ENCODE results near the gene ZMIZ1.

Gene ZMIZ1

DNA sequence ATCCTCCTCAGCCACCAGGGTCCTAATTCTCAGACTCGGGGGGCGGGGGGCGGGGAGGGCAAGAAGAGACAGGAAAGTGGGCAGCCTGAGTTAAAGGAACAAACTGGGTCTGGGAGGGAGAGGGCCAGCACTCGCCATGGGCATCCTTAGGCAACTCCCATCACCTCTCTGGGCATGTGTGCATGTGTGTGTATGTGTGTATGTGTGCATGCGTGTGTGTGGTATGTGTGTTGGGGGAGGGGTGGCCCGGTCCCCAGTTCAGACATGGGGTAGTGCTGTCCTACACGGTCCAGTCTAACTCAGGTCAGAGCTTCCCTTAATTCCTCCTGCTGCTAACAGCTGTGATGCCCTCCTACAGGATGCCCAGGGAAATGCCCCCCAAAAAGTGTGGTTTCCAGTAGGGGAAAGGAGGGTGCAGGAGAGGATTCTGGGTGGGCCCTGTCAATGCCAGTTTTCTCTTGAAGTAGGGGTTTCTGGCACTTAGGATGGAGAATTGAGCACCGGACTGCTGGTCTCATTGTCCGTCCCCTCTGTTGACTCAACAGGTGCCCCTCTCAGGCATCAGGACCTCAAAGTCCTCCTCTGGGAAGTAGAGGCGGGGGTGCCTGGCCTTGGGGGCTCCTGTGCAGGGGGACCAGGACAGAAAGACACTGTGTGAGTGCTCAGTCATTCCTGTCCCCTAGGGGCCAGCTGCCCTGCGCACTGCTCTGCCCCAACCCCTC is 15.1 kb upstream of the ZMIZ1 start:
- no peak for DNase-seq

DNA sequence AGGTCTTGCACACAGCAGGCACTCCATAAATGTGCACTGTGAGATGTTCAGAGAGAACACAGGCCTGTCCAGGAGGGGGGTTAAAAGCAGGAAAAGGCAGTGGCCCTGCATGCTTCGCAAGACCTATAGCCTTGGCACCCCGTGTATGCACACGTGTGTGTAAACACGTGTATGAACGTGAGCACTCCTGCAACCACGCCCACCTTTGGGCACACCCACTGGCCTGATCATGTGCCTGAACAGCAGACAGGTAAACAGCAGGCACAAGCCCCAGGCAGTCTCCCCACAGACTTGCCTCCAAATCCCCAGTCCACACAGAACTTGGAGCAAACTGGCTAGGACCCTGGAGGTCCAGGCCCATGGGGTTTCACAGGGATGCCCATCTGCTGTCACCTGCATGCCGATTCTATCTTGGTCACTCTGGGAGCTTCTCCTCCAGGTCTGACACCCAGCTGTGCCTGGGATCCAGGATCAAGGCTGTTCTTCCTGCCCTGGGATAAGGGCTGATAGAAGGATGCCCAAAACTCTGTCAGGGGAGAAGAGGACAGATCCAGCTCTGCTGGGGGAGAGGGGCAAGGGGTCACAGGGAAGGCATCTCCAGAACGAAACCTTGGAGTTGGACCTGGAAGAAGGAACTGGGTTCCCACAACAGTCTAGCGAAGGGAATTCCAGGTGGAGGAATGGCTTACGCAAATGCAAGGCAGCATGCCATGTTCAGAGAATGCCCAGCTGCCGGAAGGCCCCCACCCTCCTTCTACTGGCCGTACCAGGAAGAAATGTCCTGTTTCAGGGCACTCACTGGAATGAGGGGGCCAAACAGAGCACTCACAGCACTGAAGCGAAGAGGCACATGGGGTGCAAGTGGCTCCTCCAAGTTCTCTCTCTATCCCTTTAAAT is 14.3 kb upstream of the ZMIZ1 start:
- DNase-seq = no peak

DNA sequence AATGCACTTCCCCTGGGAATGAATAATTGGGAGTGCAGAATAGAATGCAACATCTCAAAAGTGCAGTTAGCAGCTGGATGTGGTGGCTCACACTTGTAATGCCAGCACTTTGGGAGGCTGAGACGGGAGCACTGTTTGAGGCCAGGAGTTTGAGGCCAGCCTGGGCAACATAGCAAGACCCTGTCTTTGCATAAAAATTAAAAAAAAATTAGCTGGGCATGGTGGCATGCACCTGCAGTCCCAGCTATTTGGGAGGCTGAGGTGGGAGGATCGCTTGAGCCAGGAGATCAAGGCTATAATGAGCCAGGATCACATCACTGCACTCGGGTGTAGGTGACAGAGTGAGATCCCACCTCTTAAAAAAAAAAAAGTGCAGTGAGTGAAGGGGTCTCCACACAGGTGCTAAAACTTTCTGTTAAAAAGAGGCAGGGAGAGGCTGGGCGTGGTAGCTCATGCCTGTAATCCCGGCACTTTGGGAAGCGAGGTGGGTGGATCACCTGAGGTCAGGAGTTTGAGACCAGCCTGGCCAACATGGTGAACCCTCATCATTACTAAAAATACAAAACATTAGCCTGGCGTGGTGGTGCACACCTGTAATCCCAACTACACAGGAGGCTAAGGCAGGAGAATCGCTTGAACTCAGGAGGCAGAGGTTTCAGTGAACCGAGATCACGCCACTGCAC is 13.5 kb upstream of the ZMIZ1 start:
- DNase-seq = no peak

DNA sequence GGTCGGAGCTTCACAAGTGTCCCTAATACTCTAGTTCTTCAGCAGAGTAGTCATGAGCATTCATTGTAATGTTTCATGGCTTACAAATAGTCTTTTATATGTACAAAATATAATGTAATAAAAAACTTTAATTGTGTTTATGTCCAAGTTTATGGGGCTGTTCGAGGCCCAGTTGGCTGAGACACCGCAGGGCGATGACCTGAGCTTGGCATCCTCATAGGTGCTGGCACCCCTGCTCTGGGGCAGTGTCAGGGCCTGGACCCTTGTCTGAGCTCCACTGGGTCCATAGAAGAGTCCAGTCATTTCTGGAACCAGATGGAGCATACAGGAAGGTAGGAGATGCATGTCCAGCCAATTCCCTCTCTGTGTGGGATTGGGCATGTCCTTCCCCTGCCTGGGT is 12.9 kb upstream of the ZMIZ1 start:
- DNase-seq = no peak

DNA sequence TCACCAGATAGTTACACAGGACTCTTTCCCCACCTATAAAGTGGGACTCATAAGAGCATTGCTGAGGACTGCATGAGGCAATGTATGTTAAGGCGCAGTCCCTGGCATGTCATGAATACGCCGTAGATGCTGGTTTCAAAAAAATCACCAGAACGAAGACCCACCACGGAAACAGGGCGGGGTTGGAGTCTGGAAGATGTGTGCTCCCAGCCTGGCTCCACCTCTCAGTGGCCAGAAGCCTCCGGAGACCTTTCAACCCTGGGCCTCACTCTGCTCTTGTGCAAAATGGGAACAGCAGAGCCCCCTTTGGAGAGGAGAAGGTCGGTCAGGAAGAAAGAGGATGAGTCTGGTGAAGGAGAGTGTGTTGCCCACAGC is 12.4 kb upstream of the ZMIZ1 start:
- DNase-seq = no peak

DNA sequence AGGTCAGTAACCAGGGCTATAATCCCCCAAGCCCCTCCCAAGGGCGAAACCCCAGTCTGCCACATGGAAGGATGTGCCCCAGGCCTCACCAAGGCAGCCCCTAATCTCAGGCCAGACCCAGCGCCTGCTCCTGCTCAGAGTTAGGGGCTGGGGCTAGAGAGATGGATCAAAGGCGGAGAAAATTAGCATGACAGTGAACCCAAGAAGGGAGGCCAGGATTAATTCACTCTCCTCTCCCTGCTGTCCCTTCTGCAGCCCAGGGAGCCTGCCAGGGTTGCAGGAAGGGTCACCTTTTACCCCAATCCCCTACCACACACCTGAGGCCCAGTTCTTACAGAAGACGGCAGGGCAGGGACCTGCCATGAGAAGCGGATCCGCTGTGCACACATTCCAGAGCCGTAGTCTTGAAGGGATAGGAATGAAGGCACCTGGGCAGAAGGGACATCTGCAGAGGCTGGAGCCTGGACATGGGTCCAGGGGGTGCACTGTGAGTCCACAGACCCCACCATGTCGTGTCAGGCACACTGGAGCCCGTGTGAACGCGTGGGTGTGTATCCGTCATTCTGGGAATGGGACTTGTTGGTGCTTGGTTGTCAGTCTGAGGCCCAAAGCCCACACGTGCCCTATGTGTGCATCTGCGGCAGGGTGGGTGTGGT is 11.9 kb upstream of the ZMIZ1 start:
- no peak for DNase-seq

DNA sequence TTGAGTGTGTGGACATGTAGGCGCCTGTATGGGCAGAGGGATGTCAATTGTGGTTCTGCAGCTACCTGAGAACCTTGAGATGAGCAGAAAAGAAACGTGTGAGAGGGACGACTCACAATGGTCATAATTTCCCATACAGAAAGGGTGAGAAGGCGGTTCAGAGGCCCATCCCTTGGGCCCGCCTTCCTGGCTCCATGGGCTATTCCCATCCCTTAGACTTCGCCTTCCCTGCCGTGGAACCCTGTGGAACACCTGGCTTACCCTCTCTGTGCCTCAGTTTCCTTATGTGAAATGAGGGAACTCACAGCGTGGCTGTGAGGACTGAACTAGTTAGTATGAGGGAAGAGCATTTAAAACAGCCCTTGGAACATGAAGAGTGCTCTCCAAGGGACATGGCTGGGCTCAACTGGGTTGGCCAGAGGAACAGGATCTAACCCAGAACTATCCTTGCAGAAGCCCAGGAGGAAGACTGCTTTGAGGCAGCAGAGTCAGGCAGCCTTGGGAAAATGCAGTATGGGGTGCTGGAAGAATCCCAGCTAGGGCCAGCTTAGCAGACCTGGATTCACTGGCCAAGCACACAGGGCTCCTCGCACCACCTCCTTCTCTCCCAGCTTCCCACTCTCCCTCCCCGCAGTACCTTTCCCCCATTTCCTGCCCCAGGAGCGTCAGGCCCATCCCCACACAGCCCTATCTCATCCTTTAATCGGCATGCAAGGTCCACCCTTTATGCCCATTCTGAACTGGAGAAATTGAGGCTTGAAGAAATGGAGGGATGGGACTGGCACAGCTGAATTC is 11.1 kb upstream of the ZMIZ1 start:
- DNase-seq = no peak

DNA sequence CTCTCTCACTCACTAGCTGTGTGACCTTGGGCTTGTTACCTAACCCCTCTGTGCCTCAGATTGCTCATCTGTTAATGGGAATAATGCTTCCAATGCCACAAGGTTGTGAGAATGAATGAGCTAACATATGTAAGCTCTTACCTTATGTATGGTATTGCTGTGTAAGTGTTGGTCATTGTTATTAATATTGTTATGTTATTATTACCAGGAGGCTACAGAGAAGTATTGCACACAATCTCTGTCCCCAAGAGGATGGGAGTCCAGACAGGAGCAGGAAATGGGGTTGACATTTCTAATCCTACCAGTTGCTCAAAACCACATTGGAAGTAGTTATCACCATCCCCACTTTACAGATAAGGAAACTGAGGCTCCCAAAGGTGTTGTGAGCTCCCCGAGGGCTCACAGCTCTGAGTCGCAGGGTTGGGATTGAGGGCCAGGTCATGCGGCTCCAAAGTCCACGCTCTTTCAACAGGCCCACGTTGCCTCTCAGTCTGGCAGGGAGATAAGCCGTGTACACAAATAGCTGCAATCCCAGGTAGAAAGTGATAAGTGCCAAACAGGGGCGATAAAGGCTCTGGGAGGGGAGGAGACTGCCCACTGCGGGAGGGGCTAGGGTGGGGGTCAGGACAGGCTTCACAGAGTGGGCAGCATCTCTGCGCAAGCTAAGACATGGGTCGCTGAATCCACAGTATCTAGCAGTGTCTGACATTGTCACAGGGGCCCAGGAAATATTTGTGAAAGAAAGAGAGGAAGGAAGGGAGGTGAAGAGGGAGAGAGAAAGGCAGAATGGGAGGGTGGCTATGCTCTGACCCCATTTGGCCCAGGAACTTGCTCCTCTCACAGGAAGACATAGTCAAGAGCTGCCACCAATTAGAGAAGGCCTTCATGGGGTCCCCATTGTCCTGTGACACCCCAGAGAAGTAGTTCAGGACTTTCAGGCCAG is 9.6 kb upstream of the ZMIZ1 start:
- DNase-seq = no peak

DNA sequence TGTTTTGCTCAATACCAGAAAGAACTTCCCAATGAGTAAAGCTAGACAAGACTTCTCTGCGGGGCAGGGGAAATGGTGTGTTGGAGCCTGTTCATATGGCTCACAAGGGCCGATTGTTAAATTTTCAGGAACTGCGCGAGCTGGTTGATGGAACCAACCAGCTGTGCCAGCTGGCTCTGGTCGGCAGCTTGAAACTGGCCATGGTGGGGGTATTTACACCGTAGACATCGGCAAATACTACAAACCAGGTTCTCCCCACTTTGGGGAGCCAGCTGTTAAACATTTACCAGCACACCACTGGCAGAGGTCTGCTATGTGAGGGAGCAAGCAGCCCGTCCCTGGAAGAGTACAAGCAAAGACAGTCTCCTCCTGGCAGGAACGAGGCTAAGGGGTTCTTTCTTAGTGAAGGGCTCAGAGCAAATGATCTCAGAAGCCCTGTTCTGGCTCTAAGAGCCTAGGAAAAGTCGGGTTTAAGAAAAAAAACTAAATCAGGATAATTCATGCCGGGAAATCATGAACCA is 8.8 kb upstream of the ZMIZ1 start:
- DNase-seq = no peak

DNA sequence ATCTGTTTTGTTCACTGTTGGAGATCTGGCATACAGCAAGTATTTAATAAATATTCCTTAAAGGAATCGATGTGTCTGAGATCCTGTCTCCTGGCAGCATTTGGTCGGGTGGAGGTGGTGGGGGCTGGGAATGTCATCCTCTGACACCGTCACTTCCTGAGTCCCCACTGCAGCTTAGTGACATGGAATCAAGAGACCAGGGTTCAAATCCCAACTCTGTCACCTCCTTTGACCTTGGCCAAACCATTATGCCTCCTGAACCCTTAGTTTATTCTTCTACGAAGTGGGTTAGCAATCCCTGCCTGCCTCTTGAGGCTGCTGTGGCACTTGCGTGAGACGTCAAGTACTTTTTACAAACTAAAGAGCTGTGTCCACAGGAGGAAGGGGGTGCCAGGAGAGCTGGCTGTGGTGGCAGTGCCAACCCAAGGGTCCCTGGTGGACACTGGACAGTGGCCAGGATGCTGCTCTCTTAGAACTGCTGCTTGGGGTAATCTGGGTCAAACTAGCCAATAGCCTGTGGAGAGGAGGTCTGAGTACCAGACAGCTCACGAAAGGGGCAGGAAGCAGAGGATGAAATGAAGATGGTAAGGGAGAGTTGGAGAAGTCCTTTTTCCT is 8.0 kb upstream of the ZMIZ1 start:
- no peak for DNase-seq

DNA sequence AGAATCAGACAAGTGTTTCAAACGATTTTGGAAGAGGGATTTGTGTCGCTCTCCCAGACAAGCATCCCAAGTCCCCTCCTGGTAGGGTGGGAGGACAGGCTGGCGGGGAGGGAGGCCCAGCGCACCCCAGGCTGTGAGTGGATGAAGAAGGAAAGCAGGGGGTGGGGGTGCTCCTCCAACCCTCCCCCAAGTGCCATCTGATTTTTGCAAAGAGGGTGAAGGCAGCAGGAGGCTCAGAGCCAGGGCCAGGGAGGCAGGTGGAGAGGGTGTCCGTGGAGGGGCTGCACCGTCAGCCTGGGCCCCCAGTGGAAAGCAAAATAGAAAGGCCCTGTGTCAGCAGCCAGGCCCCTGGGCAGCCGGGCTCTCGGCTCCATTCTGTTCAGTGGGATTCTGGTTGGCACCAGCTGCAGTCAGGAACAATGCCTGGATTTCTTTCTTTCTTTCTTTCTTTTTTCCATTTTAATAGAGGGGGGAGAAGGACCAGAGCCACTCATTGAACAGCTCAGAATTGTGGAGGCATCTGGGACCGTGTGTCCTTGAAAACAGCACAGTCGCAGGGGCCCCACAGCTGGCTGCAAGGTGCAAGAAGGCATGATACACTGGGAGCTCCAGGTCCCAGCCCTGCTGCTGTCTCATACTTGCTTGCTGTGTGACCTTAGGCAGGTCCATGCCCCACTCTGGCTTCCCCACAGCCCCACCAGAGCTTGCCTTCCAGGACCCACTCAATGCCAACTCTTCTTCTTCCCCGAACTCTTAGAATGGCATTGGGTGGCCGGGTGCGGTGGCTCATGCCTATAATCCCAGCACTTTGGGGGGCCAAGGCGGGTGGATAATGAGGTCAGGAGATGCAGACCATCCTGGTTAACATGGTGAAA is 7.1 kb upstream of the ZMIZ1 start:
- DNase-seq = no peak

DNA sequence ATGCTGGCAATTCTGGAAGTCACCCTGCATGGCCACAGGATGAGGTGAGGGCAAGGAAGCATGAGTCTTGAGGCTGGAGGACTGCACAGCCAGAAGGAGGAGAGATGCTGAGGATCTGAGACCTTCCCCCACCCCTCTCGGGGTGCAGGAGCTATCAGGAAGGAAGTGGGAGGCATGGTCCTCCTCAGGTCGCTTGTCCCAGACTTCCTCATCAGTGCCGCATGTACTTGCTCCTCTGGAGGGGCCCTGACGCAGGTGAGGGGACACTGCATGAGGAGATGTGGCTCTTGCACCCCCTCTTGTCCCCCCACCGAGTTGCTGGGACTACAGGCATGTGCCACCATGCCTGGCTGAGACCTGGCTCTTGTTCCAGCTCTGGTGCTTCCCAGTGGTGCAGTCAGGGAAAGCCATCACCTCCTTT is 5.7 kb upstream of the ZMIZ1 start:
- DNase-seq = no peak

DNA sequence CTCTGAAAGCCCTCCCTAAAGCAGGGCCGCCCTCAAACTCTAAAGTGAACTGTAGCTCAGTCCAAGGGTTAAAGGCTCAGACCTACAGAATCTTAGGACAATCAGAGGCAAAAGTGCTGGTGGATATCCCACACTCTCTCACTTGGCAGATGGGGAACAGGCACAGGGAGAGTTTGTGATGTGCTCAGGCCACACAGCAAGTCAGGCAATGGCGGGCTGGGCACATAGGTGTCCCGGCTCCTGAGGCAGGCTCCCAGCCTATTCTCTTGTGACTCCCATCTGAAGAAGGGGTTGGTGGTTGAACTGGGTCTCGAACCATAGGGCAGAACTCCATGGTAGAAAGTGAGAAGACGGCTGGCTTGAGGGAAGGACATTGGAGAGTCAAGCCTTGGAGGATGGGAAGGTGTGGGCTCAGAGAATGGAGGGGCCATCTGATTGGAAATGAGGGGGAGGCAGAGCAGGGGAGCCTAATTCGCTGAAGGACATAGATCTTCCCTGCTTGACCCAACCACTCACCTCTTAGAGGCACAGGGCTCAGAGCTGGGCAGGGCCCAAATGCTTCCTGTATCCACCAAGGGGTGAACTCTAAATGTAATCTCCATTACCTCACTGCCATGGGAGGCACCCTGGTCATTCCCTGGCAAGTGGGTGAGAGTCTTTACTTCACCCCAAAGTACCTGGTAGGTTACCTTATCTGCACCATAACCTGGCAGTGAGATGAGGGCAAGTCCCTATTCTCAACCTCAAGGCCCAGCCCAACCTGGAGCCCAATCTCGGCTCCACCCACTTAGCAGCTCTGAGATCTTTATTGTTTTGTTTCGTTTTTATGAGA is 4.9 kb upstream of the ZMIZ1 start:
- DNase-seq = no peak

DNA sequence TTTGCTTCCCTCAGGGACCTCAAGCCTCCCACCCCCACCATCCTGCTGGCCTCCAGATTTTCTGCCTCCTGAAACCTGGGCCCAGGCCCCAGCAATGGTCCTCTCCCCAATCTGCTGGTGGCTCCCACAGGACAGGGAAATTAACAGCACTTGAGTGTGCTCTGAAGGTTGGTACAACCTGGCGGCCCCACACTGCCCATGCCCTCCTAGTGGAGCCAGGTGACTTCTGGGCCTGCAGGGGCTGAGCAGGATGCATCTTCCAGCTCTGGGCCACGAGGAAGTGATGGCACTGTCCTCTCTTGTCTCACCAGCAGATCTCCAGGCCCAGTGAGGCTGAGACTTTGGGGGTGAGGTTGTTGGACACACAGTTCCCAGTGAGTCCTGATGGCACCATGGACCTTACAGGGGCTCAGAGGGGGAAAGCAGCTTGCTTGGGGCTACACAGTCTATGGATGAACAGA is 3.6 kb upstream of the ZMIZ1 start:
- DNase-seq = no peak

DNA sequence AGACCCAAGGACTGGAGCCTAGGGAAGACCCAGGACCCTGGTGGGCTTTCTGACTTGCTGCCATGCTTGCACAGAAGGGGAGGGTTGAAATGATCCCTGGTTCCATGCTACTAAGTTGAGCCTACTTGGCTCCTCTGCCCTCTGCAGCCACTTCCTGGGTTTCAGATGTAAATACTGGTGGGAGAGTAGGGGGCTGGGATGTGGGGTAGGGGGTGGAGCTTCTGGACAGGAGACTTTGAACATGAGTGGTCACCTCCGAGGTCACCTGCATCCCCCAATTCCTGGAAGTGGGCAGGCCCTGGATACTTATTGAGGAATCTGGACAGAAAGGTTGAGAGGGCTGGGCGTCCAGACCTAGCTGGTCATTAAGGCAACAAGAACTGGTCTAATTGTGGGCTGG is 2.9 kb upstream of the ZMIZ1 start:
- no peak for DNase-seq

DNA sequence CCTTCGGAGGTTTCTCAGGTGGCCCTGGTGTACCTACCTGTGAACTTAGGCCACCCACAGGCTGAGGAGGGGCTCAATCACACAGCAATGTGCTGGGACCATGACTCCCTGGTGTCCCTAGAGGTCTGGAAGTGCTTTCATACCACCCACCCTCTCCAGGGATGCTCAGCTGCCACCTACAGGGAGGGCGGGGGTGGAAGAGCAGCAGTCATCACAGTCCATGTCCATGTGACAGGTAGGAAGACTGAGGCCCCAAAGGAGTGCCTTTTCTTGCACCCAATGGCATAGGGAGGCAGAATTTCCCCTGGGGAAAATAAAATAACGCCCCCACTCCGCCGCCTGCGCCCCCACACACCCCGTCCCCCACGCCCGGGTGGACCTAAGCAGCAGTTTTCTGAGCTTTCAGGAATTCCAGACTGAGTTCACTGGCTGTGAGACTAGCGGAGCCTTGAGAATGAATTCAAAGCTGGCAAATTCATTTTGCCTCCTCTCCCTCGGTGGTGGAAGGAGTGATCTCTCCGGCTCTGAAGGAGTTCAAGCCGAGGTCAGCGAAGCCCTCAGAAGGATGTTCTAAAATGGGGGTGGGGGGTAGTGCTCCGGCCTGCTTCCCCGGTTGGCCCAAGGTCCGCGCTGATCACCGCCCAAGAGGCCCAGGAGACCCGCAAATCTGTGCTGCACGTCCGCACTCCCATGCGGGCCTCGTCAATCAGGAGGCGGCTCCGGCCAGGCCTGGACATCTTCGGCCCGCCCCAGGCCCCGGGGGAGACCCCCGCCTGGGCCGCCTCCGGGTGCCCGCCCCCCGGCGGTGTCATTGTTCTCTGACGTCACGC is 2.1 kb upstream of the ZMIZ1 start:
- DNase-seq = no peak

Data from stimulated activated CD4-positive, alpha-beta T cell treated with anti-CD3 and anti-CD28 coated beads, Interleukin-2, amount 100 ng/mL, for 48 hours (primary cell).